ENCODE results near the gene PLAGL2. TPM values are rescaled to one million over a fixed set of nuclear protein-coding genes. Genes with fewer than 3 reads are reported as not detected.

The PLAGL2 gene
- total and polyA plus RNA-seq, 2 of the 8 experiments (the other 6 are each of a cell fraction or from before 2014, with no cell fraction given) = 20.6 to 25.4 TPM

GRCh38 chr20:32206760-32207625, 550 bp downstream of the PLAGL2 start:
- Histone ChIP-seq H3K27me3 (replicated peaks in 1 of 4; ENCODE audit: control insufficient read depth in 3 of 4, extremely low read depth in 1 of 4, insufficient read depth in 3 of 4, low read length in 3 of 4) (no peaks in the 10 kb centered on the region; a peak in 2 of 7 replicates), H3K36me3 (ENCODE audit: control insufficient read depth in 2 of 4, insufficient read depth in 4 of 4, low read length in 3 of 4) (peaks cover 2 to 20% (median 12%) of the 10 kb centered on the region in 4 experiments; a peak in 5 of 8 replicates), H3K27ac (ENCODE audit: low read depth, low read length) (peak overlapping the region; percentile 82), H4K8ac (ENCODE audit: extremely low read depth, insufficient read depth, low read length) (0 out of 2 replicates have a peak overlapping the region, but pooled peaks have one; percentile 41), H3K23ac (ENCODE audit: insufficient read length) (no peak overlapping the region), H4K20me1 (replicated peaks in 1 of 2; ENCODE audit: control insufficient read depth in 1 of 2, insufficient read depth in 2 of 2, low read length in 2 of 2) (peaks cover 4 to 20% of the 10 kb centered on the region in 2 experiments), H4K5ac (ENCODE audit: insufficient read length, low read depth, low read length) (peak overlapping the region; percentile 31), H3K18ac (ENCODE audit: extremely low read depth, low read length) (0 out of 2 replicates have a peak overlapping the region, but pooled peaks have one; percentile 39), H3K79me2 (ENCODE audit: control insufficient read depth in 1 of 2, insufficient read depth in 2 of 2, low read length in 2 of 2) (peaks cover 19 to 73% of the 10 kb centered on the region in 2 experiments), H4K91ac (replicated peaks; ENCODE audit: insufficient read length, low read length) (no peak overlapping the region), H3K4me2 (ENCODE audit: insufficient read depth in 1 of 2, low read depth in 2 of 2, low read length in 2 of 2) (peak overlapping the region; percentile 83 to 98), H3K79me1 (ENCODE audit: low read depth, low read length) (peaks cover 13% of the 10 kb centered on the region), H3K4ac (replicated peaks; ENCODE audit: insufficient read length, low read depth, low read length) (peak overlapping the region; percentile 24), H3K23me2 (ENCODE audit: low read depth, low read length) (peaks cover 11% of the 10 kb centered on the region; the same call in 1 of the 2 replicates), H3K56ac (replicated peaks; ENCODE audit: insufficient read length, low read depth, low read length) (peak overlapping the region; percentile 38), H2AK5ac (ENCODE audit: low read depth, low read length) (no peak overlapping the region), H2BK20ac (ENCODE audit: low read length) (no peak overlapping the region), H3K9me3 (ENCODE audit: insufficient read depth in 2 of 2, low read depth in 1 of 2, low read length in 1 of 2) (no peaks in the 10 kb centered on the region), H3K4me1 (replicated peaks in 1 of 4; ENCODE audit: control insufficient read depth in 3 of 4, insufficient read depth in 4 of 4, low read length in 3 of 4) (peaks cover 0 to 25% (median 20%) of the 10 kb centered on the region in 4 experiments; a peak in 5 of 7 replicates), H3K9ac (replicated peaks in 1 of 4; ENCODE audit: extremely low read depth in 1 of 4, low read depth in 3 of 4, low read length in 3 of 4) (peak overlapping the region; percentile 78 to 100 (median 93)), H2BK120ac (replicated peaks; ENCODE audit: low read depth, low read length) (no peak overlapping the region), H2BK5ac (ENCODE audit: low read depth, low read length) (no peak overlapping the region), H2BK12ac (ENCODE audit: low read depth, low read length) (no peak overlapping the region), H2BK15ac (ENCODE audit: low read length) (no peak overlapping the region), H3K4me3 (ENCODE audit: extremely low read depth in 1 of 4, insufficient read depth in 2 of 4, low read depth in 3 of 4, low read length in 4 of 4) (peak overlapping the region; percentile 53 to 99 (median 95)), H3K14ac (ENCODE audit: insufficient read length) (no peak overlapping the region), H2AFZ (ENCODE audit: low read length) (no peak overlapping the region)
- WGBS, 2 experiments (ENCODE audit: extremely low coverage in 1 of 2, insufficient coverage in 1 of 2, insufficient read length in 1 of 2, insufficient replicate concordance in 2 of 2, low coverage in 1 of 2, low lambda C conversion rate in 2 of 2, missing lambda C conversion rate in 1 of 2) = 6% methylated on average over 35 of the region's 40 CpGs; no CpG with 5 or more reads in 1 of the 2 experiments
- no peak for FAIRE-seq
- CTCF ChIA-PET (ENCODE audit: partially characterized antibody) = no interaction called here
- no peak for TF ChIP-seq CHD2 (IDR thresholded peaks at IDR 0.05; ENCODE audit: low read length)
- peak; percentile 46 for TF ChIP-seq KDM4A (IDR thresholded peaks at IDR 0.05; ENCODE audit: low read depth, low read length, severe bottlenecking)
- TF ChIP-seq KDM5A (IDR thresholded peaks at IDR 0.05; ENCODE audit: low read length) = no peak
- peak; percentile 91 for TF ChIP-seq ASH2L (IDR thresholded peaks at IDR 0.05; ENCODE audit: low read length)
- peak; percentile 56 for TF ChIP-seq SAP30 (IDR thresholded peaks at IDR 0.05; ENCODE audit: insufficient read depth, insufficient replicate concordance, low read length)
- peak in 1 of 2 experiments; percentile 6; a peak in 1 of 4 replicates for TF ChIP-seq SIN3A (conservative IDR thresholded peaks at IDR 0.05 in 1 of 2, IDR thresholded peaks at IDR 0.05 in 1 of 2; ENCODE audit: low read depth in 1 of 2, low read length in 2 of 2)
- POLR2A ChIA-PET (ENCODE audit: partially characterized antibody) = interaction anchor here (0.8 to 8.7 kb wide), 5 partner anchors 8 to 641 kb away, joined by 3 to 77 read pairs (median 3); no protein-coding TSS in a partner anchor
- no peak for DNase-seq (ENCODE audit: low read depth in 1 of 2, low spot score in 2 of 2)

Measured in H1 (cell line).